ENCODE measurements around the gene WHRN.

The WHRN gene

DNA sequence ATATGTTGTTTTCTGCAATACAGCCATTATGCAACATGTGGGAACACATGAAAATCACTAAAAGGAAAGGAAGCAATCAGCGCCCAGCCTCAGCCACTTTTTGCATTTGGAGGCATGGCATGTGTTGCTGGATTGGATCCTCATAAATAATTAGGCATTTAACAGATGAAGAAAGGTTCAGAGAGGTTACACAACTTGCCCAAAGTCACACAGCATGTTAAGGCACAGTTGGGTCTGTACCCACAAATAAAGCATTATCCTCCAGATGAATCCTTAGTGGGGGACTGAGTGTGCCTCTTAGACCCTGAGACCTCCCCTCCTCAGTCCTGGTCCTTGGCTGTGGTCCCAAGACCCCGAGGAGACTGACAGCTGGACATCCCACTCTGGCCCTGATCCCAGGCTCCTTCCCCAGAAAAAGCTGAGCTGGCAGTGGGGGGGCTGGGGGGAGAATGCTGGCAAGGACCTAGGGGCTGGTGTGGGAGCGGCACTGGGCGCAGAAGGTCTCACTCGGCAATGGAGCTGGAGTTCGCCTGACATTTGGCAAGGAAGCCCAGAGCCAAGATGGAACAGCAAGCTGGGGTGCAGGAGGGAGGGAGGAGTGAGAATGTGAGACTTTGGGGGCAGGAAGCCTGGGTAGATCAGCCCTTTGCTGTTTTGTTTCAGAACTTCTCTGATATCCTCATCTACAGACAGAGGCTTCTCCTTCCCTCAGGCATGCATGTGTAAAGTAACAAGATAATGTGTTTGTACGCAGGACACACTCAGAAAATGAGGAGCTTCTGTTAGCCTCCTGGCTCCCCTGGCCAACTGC lies 110.5 kb downstream of the WHRN start:
- no peak for DNase-seq

DNA sequence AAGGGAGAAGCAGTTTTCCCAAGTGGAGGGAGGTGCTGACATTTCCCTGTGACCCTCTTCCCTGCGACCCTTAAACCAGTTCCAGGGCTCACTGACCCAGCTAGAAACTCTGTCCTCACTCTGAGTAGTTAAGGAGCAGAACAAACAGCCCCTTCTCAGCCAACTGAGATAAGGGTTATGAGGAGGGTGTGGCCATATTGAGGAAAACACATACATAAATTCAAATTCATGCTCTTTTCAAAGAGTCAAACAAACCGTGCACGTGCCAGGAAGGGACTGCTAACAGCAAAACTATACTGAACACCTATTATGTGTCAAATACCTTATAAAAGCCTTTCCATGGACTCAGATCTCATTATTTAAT lies 112.5 kb downstream of the WHRN start:
- DNase-seq: no peak

DNA sequence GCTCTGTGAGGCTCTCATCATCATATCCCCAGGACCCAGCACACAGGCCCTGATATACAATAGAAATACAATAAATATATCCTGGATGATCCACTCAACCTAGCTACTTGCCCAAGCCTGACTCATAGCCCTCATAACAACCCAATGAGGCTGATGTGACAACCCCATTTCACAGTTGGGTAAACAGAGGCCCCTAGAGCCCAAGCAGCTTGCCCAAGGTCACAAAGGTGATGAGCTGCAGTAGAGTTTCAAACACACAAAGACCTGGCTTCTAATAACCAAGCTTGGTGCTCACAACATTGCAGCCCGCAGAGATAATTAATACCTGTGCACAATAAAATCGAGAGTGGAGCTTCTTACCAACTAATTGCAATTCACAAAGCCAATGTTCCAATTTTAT lies 114.3 kb downstream of the WHRN start:
- DNase-seq: no peak

DNA sequence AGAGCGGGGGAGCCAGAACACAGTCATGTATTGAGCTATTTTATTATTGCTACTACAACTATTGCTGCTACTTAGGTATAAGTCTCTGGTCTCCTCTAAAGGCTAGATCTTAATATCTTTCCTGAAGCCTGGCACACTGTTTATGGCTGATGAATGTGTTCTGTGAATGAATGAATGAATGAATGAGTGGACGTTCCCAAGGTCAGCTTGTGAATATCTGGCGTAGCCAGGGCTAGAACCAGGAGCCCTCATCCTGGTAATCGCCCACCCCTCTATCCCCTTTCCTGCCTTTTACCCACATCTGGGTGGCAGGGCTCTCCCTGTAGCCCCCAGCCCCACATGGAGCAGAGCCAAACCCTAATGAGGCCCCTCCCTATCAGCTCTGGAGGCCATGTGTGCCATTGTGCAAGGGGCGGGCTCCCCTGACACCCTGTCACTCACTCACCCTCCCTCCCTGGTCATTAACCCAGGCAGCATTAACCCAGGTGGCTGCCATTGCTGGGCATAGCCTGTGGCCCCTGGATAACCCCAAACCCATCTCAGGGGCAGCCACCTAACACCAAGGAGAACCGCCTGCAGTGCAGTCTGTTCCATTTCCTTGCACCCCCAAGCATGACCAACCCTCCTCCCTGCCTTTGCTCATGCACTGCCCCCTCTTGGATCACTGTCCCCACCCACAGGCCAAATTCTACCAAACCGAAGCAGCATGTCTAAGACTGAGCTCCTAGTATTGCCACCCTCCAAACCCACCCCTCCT lies 115.5 kb downstream of the WHRN start:
- DNase-seq: no peak

DNA sequence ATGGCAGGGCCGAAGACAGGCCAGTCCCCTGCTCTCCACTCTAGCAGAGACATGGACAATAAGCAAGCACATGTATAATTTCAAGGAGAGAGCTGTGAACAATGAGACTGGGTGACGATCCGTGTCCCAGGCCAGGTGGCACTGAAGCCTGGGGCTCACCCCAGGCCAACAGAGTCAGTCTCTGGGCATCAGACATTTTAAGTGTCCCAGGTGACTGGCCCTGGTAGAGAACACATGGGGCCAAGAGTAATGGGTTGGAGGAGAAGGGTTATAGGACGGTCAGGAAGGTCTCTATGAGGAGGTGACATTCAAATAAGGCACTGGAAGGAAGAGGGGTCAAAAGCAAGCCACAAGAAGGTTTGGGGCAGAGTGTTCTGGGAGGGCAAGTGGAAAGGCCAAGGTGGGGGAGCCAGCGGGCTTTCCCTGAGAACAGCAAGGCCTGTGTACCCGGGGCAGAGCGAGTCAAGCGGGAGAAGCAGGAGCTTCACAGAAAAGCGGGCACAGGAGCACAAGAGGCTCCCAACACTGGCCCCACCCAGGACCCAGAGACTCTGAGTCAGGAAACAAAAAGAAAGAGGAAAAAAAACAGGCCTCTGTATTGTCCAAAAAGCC lies 116.4 kb downstream of the WHRN start:
- DNase-seq: no peak

DNA sequence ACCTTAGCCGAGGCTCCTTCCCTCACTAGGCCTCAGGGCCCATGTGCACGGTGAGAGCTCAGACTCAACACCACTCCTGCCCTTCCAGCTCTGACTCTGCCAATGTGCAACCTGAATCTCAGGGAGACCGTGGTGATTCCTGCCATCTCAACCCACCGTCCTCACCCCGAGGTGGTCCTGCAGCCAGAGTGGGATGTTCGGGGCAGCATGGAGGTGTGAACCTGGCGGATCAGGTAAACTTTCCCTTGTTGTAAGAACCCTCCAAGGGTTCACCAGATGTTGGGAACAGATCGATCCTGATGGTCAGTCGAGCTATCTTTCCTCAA lies 117.0 kb downstream of the WHRN start:
- no peak for DNase-seq

DNA sequence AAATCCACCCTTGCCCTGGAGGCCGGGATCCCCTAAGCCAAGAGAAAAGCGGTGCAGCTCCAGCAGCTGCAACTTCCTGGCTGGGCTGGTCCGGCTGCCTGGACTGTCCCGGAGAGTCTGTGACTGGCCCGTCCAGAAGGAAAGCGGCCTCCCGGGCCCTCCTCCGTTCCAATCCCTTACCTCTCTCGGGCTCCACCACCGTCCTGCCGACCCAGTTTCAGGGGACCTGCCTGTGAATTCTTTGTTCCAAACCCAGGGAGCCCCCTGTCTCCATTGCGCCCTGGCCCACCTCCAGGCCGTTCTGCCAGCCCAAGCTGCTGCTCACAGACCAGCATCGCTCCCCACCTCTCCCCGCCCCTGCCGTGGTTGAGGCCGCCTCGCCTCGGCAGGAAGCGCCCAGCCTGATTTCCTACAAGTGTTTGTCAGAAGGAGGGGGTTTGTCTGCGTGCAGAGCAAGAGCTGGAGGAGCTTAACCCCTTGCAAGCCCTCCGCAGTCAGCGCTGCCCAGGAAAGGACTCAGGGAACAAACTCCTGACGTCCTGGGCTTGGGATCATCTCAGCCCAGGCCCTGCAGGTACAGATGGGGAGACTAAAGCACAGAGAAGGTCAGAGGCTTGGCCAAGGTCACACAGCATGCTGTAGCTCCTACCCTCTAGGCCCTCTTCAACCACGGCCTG lies 117.5 kb downstream of the WHRN start, which contains the start of gene AKNA:
TSS of gene AKNA (minus strand) at position 303 of the 677 bp plus-strand sequence. CDS start 6,649 bp downstream, outside the sequence.
- DNase-seq: peak; percentile 80

DNA sequence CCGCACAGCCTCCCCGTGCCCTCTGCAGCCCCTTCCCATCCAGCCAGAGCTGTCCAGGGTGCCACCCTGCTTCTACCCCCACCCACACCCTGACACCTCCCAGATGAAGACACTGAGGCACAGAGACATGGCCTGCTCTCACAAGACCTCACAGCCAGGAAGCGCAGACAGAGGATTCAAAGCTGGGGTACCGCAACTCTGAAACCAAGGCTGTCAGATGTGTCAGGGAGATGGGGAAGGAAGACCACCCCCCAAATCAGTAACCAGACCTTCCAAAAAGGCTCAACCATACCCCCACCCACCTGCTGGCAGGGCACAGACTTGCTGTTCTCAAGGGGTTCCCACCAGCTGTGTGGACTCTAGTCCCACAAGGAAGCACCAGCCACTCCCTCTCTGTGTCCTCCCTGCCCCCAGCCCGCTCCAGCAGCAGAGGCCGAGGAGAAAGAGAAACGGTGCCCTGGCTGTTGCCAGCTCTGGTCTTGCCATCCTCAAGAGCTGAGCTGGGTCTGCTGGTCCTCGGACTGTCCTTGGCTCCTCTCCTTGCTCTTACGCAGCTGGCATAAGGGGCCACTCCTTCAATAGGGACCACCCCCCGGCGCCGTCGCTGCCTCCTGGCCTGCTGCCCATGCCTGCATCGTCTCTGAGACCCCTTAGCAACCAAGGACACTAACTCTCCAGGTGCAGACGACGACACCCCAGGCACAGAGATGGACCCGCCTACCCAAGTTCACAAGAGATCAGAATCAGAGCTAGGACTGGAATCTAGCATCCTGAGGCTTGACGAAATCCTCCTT lies 118.2 kb downstream of the WHRN start:
- DNase-seq: no peak

DNA sequence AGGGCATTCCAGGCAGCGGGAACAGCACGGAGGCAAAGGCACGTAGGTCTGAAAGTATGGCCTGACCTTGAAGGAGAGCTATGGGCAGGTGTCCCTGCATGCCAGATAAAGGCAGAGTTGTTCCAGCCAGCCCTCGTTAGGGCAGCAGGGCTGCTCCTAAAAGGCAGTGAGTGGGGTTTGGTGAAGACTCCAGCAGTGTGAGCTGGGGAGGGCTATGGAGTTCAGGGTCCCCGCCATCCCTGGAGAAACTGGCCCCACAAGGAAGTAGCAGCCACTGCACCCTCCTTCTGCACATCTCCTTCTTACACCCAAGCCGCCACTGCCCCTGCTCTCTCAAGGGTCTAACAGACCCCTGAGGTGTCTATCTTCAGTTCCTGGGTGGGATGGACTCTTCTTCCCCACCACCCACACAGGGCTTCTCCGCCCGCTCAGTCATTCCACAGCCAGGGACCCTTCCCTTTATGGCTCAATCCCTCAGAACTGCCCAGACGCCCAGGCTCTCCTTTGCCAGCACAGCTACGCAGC lies 118.8 kb downstream of the WHRN start:
- DNase-seq: no peak

DNA sequence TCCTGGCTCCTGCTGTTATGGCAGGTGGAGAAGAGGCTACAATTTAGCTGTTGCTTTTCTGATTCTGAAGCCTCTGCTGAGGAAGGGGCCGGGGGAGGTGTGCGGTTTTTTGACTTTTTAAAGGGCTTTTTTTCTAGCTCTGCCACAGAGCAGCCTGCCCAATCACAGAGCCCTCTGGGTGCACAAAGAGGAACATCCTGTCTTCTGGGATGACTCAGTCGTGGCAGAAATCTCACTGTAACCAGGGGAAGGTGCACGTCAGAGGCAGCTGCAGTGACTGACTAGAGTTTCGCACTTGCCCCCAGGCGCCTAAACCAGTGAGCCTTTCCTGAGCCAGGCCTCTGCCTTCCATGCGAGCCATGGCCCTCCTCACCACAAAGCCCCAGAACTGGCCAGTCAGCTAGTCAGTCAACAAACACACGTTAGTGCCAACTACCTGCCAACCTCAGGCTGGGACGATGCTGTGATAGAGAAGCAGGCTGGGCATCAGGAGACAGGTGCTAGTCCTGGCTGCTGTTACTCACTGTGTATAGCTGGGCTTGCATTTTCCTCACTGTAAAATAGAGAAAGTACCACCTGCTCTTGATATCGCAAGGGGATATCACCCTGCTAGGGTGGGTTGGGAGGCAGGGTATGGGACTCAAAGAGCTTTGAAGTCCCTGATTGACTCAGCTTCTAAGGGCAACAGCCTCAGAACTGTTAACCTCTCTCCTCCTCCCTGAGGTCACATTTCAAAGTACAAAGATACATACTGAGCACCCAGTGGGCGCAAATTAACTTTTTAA lies 119.7 kb downstream of the WHRN start:
- peak; percentile 80 for DNase-seq

DNA sequence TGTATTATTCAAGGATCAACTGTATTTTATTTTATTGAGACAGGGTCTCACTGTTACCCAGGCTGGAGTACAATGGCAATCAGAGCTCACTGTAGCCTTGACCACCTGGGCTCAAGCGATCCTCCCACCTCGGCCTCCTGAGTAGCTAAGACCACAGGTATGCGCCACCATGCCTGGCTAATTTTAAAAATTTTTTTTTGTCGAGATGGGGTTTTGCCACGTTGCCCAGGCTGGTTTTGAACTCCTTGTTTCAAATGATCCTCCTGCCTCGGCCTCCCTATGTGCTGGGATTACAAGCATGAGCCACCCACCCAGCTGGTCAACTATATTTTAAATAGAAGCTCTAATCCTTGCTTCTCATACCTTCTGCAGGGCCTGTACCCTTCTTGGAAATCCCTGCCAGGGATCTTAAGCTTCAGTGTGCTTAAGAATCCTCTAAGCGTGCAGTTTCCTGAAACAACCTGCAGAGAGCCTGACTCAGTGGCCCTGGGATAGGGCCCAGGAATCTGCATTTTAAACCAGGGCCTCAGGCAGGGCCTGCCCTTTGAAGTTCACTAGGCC lies 120.4 kb downstream of the WHRN start:
- no peak for DNase-seq

DNA sequence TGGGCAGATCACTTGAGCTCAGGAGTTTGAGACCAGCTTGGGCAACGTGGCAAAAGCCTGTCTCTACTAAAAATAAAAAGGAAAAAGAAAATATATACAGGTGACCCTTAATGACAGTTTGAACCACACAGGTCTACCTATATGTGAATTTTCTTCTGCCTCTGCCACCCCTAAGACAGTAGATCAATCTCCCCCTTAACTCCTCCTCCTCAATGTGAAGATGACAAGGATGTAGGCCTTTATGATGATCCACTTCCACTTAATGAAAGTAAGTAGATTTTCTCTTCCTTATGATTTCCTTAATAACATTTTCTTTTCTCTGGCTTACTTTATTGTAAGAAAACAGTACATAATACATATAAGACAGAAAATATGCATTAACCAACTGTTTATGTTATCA lies 120.9 kb downstream of the WHRN start:
- no peak for DNase-seq

DNA sequence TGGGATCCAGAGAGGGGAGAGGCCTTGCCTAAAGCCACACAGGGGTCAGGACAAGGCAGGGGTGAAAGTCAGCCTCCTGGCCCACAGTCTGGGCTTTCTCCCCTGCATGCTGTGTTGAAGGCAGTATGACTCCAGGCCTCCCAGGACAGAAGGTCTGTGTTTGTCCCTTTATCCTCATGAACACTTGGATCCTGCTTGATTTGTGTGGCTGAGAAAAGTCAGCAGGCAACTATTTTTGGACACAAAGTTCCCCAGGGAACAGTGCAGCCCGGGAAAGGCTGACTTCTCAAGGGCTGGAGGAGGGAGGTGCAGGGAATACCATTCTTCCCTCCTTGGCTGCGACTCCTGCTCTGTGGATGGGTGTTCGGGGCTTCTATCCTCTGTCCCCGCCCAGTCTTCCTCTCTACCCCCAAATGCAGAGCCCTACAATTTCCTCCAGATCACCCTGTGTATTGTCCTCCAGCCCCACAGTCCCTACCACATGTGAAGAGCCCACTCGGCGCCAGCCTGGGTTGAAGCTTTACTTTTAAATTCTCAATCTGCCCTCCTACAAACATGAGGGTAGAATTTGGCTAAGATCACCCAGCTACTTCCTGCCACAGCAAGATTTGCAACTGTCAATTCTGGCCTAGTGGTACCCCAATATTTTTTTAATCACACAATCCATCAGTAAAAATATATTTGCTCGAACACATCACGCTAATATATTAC lies 121.6 kb downstream of the WHRN start:
- no peak for DNase-seq

DNA sequence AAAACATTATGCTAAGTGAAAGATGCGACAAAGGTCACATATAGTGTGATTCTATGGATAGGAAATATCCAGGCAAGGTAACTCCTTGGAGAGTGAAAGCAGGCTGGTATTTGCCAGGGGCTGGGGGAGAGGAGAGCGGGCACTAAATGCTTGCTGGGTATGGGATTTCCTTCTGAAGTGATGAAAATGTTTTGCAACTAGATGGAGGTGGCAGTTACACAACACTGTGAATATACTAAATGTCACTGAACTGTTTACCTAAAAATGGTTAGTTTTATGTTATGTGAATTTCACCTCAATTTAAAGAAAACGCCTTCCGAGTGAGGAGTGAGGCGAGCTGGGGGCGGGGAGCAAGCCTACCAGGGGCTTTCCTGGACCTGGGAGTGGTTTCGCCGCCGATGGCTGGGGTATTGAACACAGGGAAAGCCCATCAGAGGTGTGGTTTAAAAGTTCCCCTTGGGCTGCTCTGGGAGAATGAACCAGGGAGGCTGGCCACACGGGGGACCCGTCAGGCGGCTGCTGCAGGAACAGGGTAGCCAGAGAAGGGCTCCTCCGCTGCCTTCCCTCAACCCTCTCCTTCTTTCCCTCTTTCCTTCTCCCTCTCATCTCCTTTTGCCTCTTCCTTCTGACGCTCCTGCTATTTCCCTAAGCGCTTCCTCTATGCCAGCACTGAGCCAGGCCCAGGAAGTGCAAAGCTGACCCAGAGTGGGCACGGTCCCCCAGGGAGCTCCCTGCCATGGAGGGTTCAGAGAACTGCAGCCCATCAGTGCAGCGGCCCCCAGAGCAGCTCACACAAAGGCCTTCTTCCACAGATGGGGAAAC lies 122.4 kb downstream of the WHRN start:
- DNase-seq: peak; percentile 68

DNA sequence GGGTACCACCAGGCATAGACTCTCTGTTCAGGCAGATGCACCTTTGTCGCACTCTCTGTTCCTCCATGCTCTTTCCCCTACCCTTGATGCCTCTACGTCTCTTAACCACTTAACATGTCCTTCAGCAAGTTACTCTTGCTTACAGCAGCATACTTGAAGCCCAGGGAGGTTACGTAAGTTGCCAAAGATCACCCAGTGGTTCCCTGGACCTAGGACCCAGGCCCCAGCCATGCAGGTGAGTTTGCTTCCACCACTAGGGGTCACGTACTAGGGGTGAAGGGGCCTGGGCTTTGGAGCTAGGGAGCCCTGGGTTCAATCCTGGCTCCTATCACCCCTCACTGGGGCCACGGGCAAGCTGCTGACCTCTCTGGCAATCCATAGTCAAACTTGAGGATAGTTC lies 126.4 kb downstream of the WHRN start:
- no peak for DNase-seq

DNA sequence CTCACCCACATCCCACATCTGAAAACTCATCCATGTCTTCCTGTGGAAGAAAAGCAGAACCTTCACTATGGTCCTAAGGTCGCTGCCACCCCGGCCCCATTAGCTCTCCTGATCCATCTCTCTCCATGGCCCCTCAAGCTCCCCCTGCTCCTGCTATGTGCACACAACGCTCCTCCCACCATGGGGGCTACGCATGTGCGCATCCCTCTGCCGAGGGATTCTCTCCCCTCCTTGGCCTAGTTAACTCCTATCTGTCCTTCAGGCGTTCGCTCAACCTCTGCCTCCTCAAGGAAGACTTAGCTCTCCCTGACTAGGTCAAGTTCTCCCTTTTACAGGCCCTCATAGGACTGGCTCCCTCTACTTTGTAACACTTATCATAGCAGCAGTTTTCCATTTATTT lies 127.3 kb downstream of the WHRN start:
- no peak for DNase-seq

DNA sequence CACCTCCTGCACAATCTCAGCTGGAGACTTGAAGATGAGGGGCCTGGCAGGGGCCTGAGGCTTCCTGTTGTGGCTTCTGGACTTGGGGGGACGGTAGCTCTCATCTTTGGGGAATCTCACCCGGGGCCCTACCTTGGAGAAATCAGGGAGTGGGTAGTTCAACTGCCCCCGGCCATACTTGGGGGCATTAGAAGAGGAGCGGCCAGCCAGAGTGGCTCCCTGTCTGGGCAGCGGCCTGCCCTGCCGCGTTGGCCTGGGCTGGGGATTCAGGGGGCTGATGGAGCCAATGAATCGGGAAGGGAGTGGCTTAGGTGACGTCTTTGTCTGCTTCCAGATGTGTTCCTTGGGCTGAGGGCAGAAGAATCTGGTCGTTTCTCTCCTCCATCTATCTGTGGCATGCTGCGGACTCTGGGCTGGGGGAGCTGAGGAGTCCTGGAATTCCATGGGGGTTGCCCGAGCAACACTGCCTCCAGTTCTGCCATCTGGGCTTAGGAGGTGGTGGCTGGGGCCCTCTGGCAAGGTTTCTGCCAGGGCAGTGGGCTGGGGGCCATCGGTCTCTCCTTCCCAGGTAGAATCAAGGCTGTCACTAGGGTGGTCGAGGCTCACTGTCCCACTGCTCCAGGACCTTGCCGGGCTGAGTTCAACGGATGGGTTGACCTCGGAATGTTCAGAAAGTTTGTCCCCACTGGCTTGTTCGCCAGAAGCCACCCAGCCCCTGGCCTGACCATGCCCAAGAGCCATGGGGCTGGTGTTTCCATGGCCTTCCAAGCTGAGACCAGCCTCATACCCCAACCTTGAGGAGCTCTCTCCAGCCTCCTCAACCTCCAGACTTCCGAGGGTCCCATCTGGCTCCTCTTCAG lies 128.5 kb downstream of the WHRN start:
- no peak for DNase-seq

DNA sequence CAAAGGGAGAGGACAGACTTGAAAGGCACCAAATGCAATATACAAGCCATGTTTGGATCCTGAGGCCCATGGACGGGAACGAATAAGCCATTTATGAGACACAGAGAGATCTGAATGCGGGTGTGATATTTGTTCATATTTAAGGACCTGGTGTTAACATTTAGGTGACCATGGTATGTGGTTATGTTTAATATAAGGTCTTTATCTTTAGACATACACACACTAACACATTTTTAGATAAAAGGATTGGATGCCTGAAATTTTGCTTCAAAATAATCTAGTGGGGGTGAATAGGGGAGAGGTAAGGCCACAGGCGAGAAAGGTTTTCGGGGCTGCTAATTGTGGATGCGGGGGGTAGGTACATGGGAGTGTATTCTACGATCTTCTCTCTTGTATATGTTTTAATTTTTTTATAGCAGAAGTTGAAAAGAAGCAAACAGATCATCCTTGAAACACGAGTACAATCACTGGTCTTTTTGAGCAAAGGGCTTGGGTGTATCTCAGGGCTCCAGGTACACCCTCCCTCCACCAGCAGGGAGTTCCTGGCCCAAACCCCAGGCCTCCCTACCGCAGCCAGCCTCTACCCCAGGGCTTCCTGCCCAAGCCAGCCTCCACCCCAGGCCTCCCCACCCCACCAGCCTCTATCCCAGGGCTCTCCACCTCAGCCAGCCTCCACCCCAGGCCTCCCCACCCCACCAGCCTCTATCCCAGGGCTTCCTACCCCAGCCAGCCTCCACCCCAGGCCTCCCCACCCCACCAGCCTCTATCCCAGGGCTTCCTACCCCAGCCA lies 129.7 kb downstream of the WHRN start:
- no peak for DNase-seq
